AG04450 (cell line): Measurements from ENCODE around the gene CSN2. TPM values are rescaled to one million over a fixed set of nuclear protein-coding genes. Genes with fewer than 3 reads are reported as not detected.

Source experiments
- CTCF ChIA-PET: fragments of 300-600, 350-600 bp; formaldehyde crosslinking; extraction: SDS; loops from one replicate; lab custom pipeline; 2022; ENCODE audit warnings: antibody characterized with exemption, inconsistent platforms; lab: Charles Lee
- POLR2A ChIA-PET: fragments of 350-600 bp; formaldehyde crosslinking; extraction: SDS; loops from one replicate; lab custom pipeline; 2021; ENCODE audit warnings: antibody characterized with exemption, inconsistent platforms; lab: Yijun Ruan, JAX
- DNase-seq: peaks from one replicate; pipeline ENCODE4 v3.0.0-alpha.2; 2011; ENCODE audit warnings: low read depth, low spot score
- H3K27ac ChIP-seq: one replicate; pipeline ENCODE4 v1.5.1; 2012; ENCODE audit warnings: low read depth, low read length, control low read depth
- H3K27me3 ChIP-seq: one replicate; pipeline ENCODE4 v1.6.0; 2012; ENCODE audit warnings: low read length; ENCODE audit not compliant: control insufficient read depth, insufficient read depth
- H3K4me3 ChIP-seq: 2 replicates; pipeline ENCODE4 v1.5.1; 2011; ENCODE audit warnings: mild to moderate bottlenecking, low read depth, low read length, control low read depth
- H3K9me3 ChIP-seq: 2 replicates; pipeline ENCODE4 v1.5.1; 2012; ENCODE audit warnings: low read length; ENCODE audit not compliant: control insufficient read depth, insufficient read depth
- CTCF ChIP-seq: IDR thresholded peaks from 2 replicates; pipeline ENCODE4 v1.5.1; 2011; ENCODE audit warnings: low read depth, low read length, control low read depth, inconsistent platforms
- polyA minus RNA-seq: library from RNA; depleted of rRNA, polyadenylated mRNA; stranded (reverse); fragments of >200 nt; gene quantifications from 2 replicates; pipeline ENCODE4 v1.2.3, GENCODE V29; 2011; rRNA and poly(A)+ RNA removed
- polyA plus RNA-seq: library from polyadenylated mRNA; depleted of rRNA; stranded (reverse); fragments of >200 nt; gene quantifications from 2 replicates; pipeline ENCODE4 v1.2.3, GENCODE V29; 2011; rRNA removed

The CSN2 gene
- polyA plus RNA-seq (not detected in 2 replicates), polyA minus RNA-seq (not detected in 2 replicates)

DNA sequence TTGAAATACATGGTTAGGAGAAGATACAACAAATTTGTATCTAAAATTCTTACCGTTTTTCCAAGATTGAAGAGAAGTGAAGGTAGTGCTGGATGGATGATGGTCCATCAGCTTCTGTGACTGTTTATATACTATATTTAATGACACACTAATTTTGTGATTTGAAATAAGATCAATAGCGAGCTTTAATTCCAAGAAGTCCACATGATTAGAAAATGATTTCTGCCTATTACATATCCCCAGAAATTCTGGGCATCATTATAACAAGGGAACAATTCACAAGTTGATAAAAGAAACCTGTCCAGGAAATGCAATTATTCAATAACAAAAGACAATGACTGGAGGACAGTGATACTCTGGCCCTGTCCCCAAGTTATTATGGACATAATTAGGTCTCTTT, at the start of gene CSN2:
CSN2 (minus strand) TSS at position 101 of the 400 bp plus-strand sequence. CDS start 4,733 bp downstream, outside the sequence.
- ChIA-PET CTCF (no interaction called here), POLR2A (no interaction called here)
- no peak for TF ChIP-seq CTCF
- no peak for DNase-seq
- no peaks in the 10 kb centered on the region for H3K9me3 ChIP-seq
- H3K27ac ChIP-seq, result no peak within 1 kb of the TSS
- no peaks in the 10 kb centered on the region for H3K27me3 ChIP-seq
- no peak within 1 kb of the TSS for H3K4me3 ChIP-seq

DNA sequence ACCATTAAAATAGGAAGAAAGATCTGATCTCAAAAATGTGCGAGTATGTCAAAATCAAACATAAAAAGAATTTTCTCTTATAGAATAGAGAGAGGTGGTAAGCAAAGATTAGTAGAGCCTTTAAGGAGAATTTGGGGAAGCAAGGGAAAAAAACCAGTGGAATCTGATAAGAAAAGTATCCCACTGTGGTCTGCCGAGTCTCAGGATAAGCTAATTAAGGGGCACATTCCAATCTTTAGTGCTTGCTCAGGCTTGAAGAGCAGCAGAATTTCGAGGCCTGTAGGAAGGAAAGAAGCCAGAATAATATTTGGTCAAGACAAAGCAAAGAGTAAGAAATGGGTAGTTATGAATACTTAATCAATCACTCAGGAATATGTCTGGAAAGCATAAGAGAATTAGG, 43.2 kb upstream of the CSN2 start:
- CTCF ChIA-PET, result no interaction called here
- no peak for DNase-seq
- Histone ChIP-seq H3K27ac (no peak overlapping the region), H3K27me3 (no peaks in the 10 kb centered on the region), H3K4me3 (no peak overlapping the region), H3K9me3 (no peaks in the 10 kb centered on the region)
- no peak for TF ChIP-seq CTCF
- POLR2A ChIA-PET, result no interaction called here

DNA sequence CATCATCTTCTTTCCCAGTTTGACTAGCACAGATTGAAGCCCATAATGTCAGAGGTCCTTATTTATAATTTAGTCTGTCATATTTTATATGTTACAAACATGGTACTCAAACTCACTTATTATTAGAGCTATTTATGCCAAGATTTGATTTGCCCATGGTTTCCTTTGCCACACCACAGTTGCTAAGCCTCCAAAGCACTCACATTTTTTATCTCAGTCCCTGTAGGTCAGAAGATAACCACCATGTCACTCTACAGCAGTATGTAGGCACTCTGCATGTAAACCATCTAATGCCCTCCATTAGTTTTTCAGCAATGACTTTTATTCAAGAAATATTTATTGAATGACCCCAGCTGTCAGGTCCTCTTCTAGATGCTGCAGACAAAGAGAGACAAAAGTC, 37.0 kb upstream of the CSN2 start:
- TF ChIP-seq CTCF, result no peak
- no peak for DNase-seq
- POLR2A ChIA-PET, result no interaction called here
- Histone ChIP-seq H3K27me3 (no peaks in the 10 kb centered on the region), H3K9me3 (no peaks in the 10 kb centered on the region), H3K4me3 (no peak overlapping the region), H3K27ac (no peak overlapping the region)
- CTCF ChIA-PET, result no interaction called here

GRCh38 chr4:70000711-70001110, 35.2 kb upstream of the CSN2 start:
- Histone ChIP-seq H3K4me3 (no peak overlapping the region), H3K27ac (no peak overlapping the region), H3K9me3 (no peaks in the 10 kb centered on the region), H3K27me3 (no peaks in the 10 kb centered on the region)
- no peak for DNase-seq
- TF ChIP-seq CTCF, result no peak
- CTCF ChIA-PET, result no interaction called here
- POLR2A ChIA-PET, result no interaction called here

GRCh38 chr4:69999420-69999819, 33.9 kb upstream of the CSN2 start:
- Histone ChIP-seq H3K27me3 (no peaks in the 10 kb centered on the region), H3K9me3 (no peaks in the 10 kb centered on the region), H3K4me3 (no peak overlapping the region), H3K27ac (no peak overlapping the region)
- DNase-seq, result no peak
- POLR2A ChIA-PET, result no interaction called here
- CTCF ChIA-PET, result no interaction called here
- no peak for TF ChIP-seq CTCF
